ENCODE results near the gene XRRA1. TPM values are rescaled to one million over a fixed set of nuclear protein-coding genes. Genes with fewer than 3 reads are reported as not detected.

The XRRA1 gene
- total RNA-seq, 1 experiment from 2014 or later = 7.3 TPM

DNA sequence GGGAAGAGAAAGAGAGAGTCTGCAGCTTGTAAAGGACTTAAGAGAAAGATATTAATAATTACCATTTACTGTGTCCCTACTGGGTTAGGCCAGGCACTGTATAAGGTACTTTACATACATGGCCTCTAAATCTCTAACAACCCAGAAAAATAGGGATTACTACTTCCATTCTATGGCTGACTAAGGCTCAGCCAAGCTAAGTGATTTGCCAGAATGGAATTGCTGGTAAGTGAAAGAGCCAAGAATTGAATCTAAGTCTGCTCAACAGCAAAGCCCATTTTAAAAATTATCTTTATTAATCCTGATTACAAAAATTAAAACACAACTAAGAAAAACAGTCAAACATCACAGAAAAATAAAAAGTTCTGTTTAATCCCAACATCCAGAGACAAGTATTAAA, 21.4 kb downstream of the XRRA1 start:
- no peak overlapping the region for H3K4me3 ChIP-seq (ENCODE audit: low read depth, low read length, poor library complexity, severe bottlenecking)
- peaks cover 7% of the 10 kb centered on the region for H3K4me1 ChIP-seq (ENCODE audit: insufficient read depth, low read length, poor library complexity, severe bottlenecking)
- no peaks in the 10 kb centered on the region for H3K27me3 ChIP-seq (replicated peaks; ENCODE audit: insufficient read depth, low read depth, low read length, poor library complexity)
- no peak overlapping the region for H3K27ac ChIP-seq (ENCODE audit: low read depth, low read length, poor library complexity, severe bottlenecking)
- intact Hi-C loops (cut with micrococcal nuclease; ENCODE audit: unreplicated experiment) = loop anchor here (10.0 kb wide), 1 partner anchor 217 kb away; no protein-coding TSS in a partner anchor
- ChIA-PET CTCF (no interaction called here), POLR2A (ENCODE audit: low non-redundant PET) (no interaction called here)
- no TSS peak for BruUV-seq (replicated peaks)
- H3K9me3 ChIP-seq (ENCODE audit: low read depth, low read length, poor library complexity, severe bottlenecking) = no peaks in the 10 kb centered on the region
- DNase-seq (ENCODE audit: low spot score) = no peak
- TF ChIP-seq EZH2 (IDR thresholded peaks at IDR 0.05; ENCODE audit: borderline replicate concordance, low read depth, low read length, poor library complexity, severe bottlenecking) (no peak), CTCF (conservative IDR thresholded peaks at IDR 0.05; ENCODE audit: low read depth, low read length) (no peak)
- no peaks in the 10 kb centered on the region for H3K36me3 ChIP-seq (ENCODE audit: insufficient read depth, low read length, poor library complexity, severe bottlenecking)

- BruUV-seq (replicated peaks) = no TSS peak
- TF ChIP-seq CTCF (conservative IDR thresholded peaks at IDR 0.05; ENCODE audit: low read depth, low read length) (no peak), EZH2 (IDR thresholded peaks at IDR 0.05; ENCODE audit: borderline replicate concordance, low read depth, low read length, poor library complexity, severe bottlenecking) (no peak)
- H3K36me3 ChIP-seq (ENCODE audit: insufficient read depth, low read length, poor library complexity, severe bottlenecking) = no peaks in the 10 kb centered on the region
- DNase-seq (ENCODE audit: low spot score) = no peak
- peaks cover 7% of the 10 kb centered on the region for H3K4me1 ChIP-seq (ENCODE audit: insufficient read depth, low read length, poor library complexity, severe bottlenecking)
- H3K9me3 ChIP-seq (ENCODE audit: low read depth, low read length, poor library complexity, severe bottlenecking) = no peaks in the 10 kb centered on the region
- intact Hi-C loops (cut with micrococcal nuclease; ENCODE audit: unreplicated experiment) = loop anchor here (10.0 kb wide), 1 partner anchor 218 kb away; no protein-coding TSS in a partner anchor
- H3K27ac ChIP-seq (ENCODE audit: low read depth, low read length, poor library complexity, severe bottlenecking) = no peak overlapping the region
- no peak overlapping the region for H3K4me3 ChIP-seq (ENCODE audit: low read depth, low read length, poor library complexity, severe bottlenecking)
- ChIA-PET CTCF (interaction anchor here (0.7 to 1.3 kb wide), 4 partner anchors 62 to 278 kb away, joined by 3 to 8 read pairs (median 3); partner anchors contain the start of gene NEU3), POLR2A (ENCODE audit: low non-redundant PET) (interaction anchor here (0.6 kb wide), 1 partner anchor 1102 kb away, joined by 3 read pairs; no protein-coding TSS in a partner anchor)
- no peaks in the 10 kb centered on the region for H3K27me3 ChIP-seq (replicated peaks; ENCODE audit: insufficient read depth, low read depth, low read length, poor library complexity)
These were observed 22.4 kb downstream of the XRRA1 start for GRCh38 chr11:74926304-74927030.

DNA sequence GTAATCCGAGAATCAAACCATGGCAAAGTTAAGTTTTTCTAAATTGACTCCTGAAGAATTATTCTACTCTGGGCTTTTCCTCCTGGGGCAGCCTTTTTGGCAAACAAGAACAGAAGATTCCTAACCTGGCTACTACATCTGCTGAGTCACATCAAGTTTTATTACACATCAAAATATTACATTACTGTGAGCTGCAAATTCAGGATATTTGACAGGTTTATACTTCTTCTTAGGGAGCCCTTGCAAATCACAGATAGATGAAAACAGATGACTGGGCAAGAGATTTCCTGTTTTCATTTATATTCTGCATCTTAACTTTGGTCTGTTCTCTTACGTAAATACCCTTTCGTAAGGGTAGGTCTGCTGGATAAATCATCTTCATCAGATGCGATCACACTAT, 23.6 kb downstream of the XRRA1 start:
- CTCF ChIA-PET = no interaction called here
- Histone ChIP-seq H3K4me1 (ENCODE audit: insufficient read depth, low read length, poor library complexity, severe bottlenecking) (peaks cover 7% of the 10 kb centered on the region), H3K9me3 (ENCODE audit: low read depth, low read length, poor library complexity, severe bottlenecking) (no peaks in the 10 kb centered on the region), H3K36me3 (ENCODE audit: insufficient read depth, low read length, poor library complexity, severe bottlenecking) (no peaks in the 10 kb centered on the region), H3K4me3 (ENCODE audit: low read depth, low read length, poor library complexity, severe bottlenecking) (no peak overlapping the region), H3K27ac (ENCODE audit: low read depth, low read length, poor library complexity, severe bottlenecking) (peak overlapping the region; percentile 24), H3K27me3 (replicated peaks; ENCODE audit: insufficient read depth, low read depth, low read length, poor library complexity) (no peaks in the 10 kb centered on the region)
- POLR2A ChIA-PET (ENCODE audit: low non-redundant PET) = no interaction called here
- DNase-seq (ENCODE audit: low spot score) = no peak
- no TSS peak for BruUV-seq (replicated peaks)
- TF ChIP-seq CTCF (conservative IDR thresholded peaks at IDR 0.05; ENCODE audit: low read depth, low read length) (no peak), EZH2 (IDR thresholded peaks at IDR 0.05; ENCODE audit: borderline replicate concordance, low read depth, low read length, poor library complexity, severe bottlenecking) (no peak)
- intact Hi-C loops (cut with micrococcal nuclease; ENCODE audit: unreplicated experiment) = loop anchor here (10.0 kb wide), 1 partner anchor 220 kb away; no protein-coding TSS in a partner anchor
